Heart left ventricle (tissue), 16 donors: ENCODE results near the gene CD1D. TPM values are rescaled to one million over a fixed set of nuclear protein-coding genes. Genes with fewer than 3 reads are reported as not detected.

ENCODE experiments used
- ATAC-seq, 4 donors: fragments of 200-7000 bp; cut with Tn5 transposase; one replicate each; pipeline ENCODE4 v1.9.1; 2020 to 2022; ENCODE audit warnings: moderate library complexity in 4 of 4, mild to moderate bottlenecking in 3 of 4, moderate number of reproducible peaks in 1 of 4
- DNase-seq, 5 donors: peaks; one replicate each; pipeline ENCODE4 v3.0.0-alpha.2; 2020
- H3K27ac ChIP-seq, 12 donors: fragments of 200-600 bp; sonication (generic) in 4 of 12; one replicate each; pipeline versions ENCODE4 v1.5.0 to v1.8.0; 2016 to 2022; ENCODE audit warnings: mild to moderate bottlenecking in 2 of 12
- H3K27me3 ChIP-seq, 9 donors: fragments of 200-600 bp; sonication (generic) in 2 of 9; one replicate each; pipeline versions ENCODE4 v1.5.1 to v1.8.0; 2016 to 2022; ENCODE audit warnings: mild to moderate bottlenecking in 3 of 9
- H3K36me3 ChIP-seq, 9 donors: fragments of 200-600 bp; sonication (generic) in 2 of 9; one replicate each; pipeline versions ENCODE4 v1.5.0 to v1.8.0; 2018 to 2022; ENCODE audit warnings: mild to moderate bottlenecking in 2 of 9
- H3K4me1 ChIP-seq, 12 donors: fragments of 200-600 bp; sonication (generic) in 4 of 12; one replicate each; pipeline versions ENCODE4 v1.5.0 to v1.8.0; 2016 to 2022; ENCODE audit warnings: mild to moderate bottlenecking in 3 of 12
- H3K4me3 ChIP-seq, 12 donors: fragments of 200-600 bp; sonication (generic) in 4 of 12; one replicate each; pipeline versions ENCODE4 v1.5.0 to v1.8.0; 2017 to 2022; ENCODE audit warnings: mild to moderate bottlenecking in 9 of 12, moderate library complexity in 4 of 12
- H3K9me3 ChIP-seq, 12 donors: fragments of 200-600 bp; sonication (generic) in 4 of 12; one replicate each; pipeline versions ENCODE4 v1.5.0 to v1.8.0; 2016 to 2022; ENCODE audit warnings: mild to moderate bottlenecking in 1 of 12
- CTCF ChIP-seq, 12 donors: fragments of 200-600 bp; sonication (generic) in 4 of 12; IDR thresholded peaks; one replicate each; pipeline versions ENCODE4 v1.5.0 to v1.8.0; 2018 to 2022; ENCODE audit warnings: antibody characterized with exemption in 12 of 12, mild to moderate bottlenecking in 5 of 12
- POLR2A ChIP-seq, 2 donors: fragments of 450-650 bp; IDR thresholded peaks; one replicate each; pipeline ENCODE4 v1.6.1; 2017; ENCODE audit warnings: antibody characterized with exemption in 2 of 2, mild to moderate bottlenecking in 2 of 2, moderate library complexity in 2 of 2
- WGBS, 4 donors: extraction: QIAGEN DNeasy Blood & Tissue Kit in 2 of 4; methylation state at CpG; one replicate each; pipeline versions ENCODE4 v1.1.5 to v1.1.7; 2013 to 2018; 5-methylcytosine and 5-hydroxymethylcytosine counted together
- intact Hi-C, 10 donors: fragments of 100-400 bp; cut with DNase I; formaldehyde crosslinking; loops; one replicate each; pipeline versions ENCODE4 v1.11.1 to v1.14.2; 2022
- polyA plus RNA-seq, 2 donors: library from polyadenylated mRNA; stranded (reverse); fragments of 200-250 nt; gene quantifications; one replicate each; pipeline ENCODE4 v1.2.3, GENCODE V29; 2013
- total RNA-seq, 9 donors: library from RNA; depleted of rRNA in 2 of 9; stranded (reverse); fragments of >200 nt in 2 of 9; fragmentation: NEBNext Ultra II Directional in 3 of 9; extraction: Animal tissue kit (Norgen Biotek cat#: 25700) in 3 of 9; gene quantifications; one replicate each; pipeline versions ENCODE4 v1.1.0 to v1.2.4, GENCODE V29; 2016 to 2023
- donor health status: ischemic (EF 13 %, LVEDD 7.1; RV severe dilation, severe dysfunction).
- donor health status: healthy with polysubstance abuse.
- donor health status: DM: no; HTN: yes; CAD: no.
- donor health status: DM: no; HTN: no; CAD: no.
- donor health status: ischemic (EF 25% LVEDD 6.9; RV normal size, moderate dysfunction).
- donor health status: ischemic (EF 25% LVEDD 5.7; RV mildly dilated, moderate dysfunction).
- donor health status: healthy.
- donor health status: DM: yes; HTN: yes; CAD: no.
- donor health status: ischemic (EF 35%, LVEDD 5.7; RV mildly dilated, moderate dysfunction).
- donor health status: nonischemic (EF 11% LVEDD 7.7; RV severe dilation, severe dysfunction).
- donor health status: DM: yes; HTN: yes; CAD: no.
- donor health status: PGD.
- donor health status: ischemic (EF 29% LVEDD 5.4; RV normal size, mild dysfunction).
- donor health status: nonischemic (EF 23%, LVEDD 6.1; RV moderate dilation, normal function).

The CD1D gene
- total and polyA plus RNA-seq, 11 donors: 0.38 to 5.3 (median 2.0) TPM

GRCh38 chr1:158179301-158180041 is 1.2 kb upstream of the CD1D start:
- intact Hi-C loops: loop anchor here in 3 of 10 donors (2.0 to 5.0 kb wide), 3 partner anchors 32 to 35 kb away; no protein-coding TSS in a partner anchor
- DNase-seq (no peak), ATAC-seq (no peak)
- TF ChIP-seq POLR2A (IDR thresholded peaks at IDR 0.05) (no peak), CTCF (IDR thresholded peaks at IDR 0.05) (no peak)
- Histone ChIP-seq H3K4me3 (no peak overlapping the region), H3K9me3 (no peaks in the 10 kb centered on the region), H3K36me3 (no peaks in the 10 kb centered on the region), H3K4me1 (peaks cover 0 to 41% (median 17%) of the 10 kb centered on the region in 12 donors), H3K27me3 (peaks cover 0 to 9% (median 0%) of the 10 kb centered on the region in 9 donors), H3K27ac (peak overlapping the region in 1 of 12 donors; percentile 86)
- WGBS, 4 donors: 70 to 76% (median 73%) methylated on average over 4 of the region's 4 CpGs

GRCh38 chr1:158181577-158181922 is 855 bp downstream of the CD1D start:
- TF ChIP-seq CTCF (IDR thresholded peaks at IDR 0.05) (no peak), POLR2A (IDR thresholded peaks at IDR 0.05) (no peak)
- Histone ChIP-seq H3K36me3 (no peaks in the 10 kb centered on the region), H3K27ac (peak overlapping the region in 4 of 12 donors; percentile 36 to 86 (median 61)), H3K4me3 (peak overlapping the region; percentile 37 to 70 (median 66)), H3K27me3 (peaks cover 0 to 10% (median 0%) of the 10 kb centered on the region in 9 donors), H3K4me1 (peaks cover 0 to 54% (median 17%) of the 10 kb centered on the region in 12 donors), H3K9me3 (no peaks in the 10 kb centered on the region)
- ATAC-seq (no peak), DNase-seq (no peak)
- intact Hi-C loops: loop anchor here in 2 of 10 donors (2.0 to 5.0 kb wide), 2 partner anchors 34 to 35 kb away; no protein-coding TSS in a partner anchor
- WGBS, 4 donors: 17 to 26% (median 18%) methylated on average over 13 of the region's 13 CpGs

GRCh38 chr1:158185770-158186169 is 5.1 kb downstream of the CD1D start:
- TF ChIP-seq CTCF (IDR thresholded peaks at IDR 0.05) (no peak), POLR2A (IDR thresholded peaks at IDR 0.05) (no peak)
- no peaks in the 10 kb centered on the region for H3K9me3 ChIP-seq
- peaks cover 0 to 24% (median 0%) of the 10 kb centered on the region in 9 donors for H3K27me3 ChIP-seq
- peak overlapping the region in 1 of 12 donors; percentile 21 for H3K27ac ChIP-seq
- ATAC-seq: peak in 1 of 4 donors; percentile 44
- DNase-seq: no peak
- H3K36me3 ChIP-seq: no peaks in the 10 kb centered on the region
- peaks cover 0 to 31% (median 5%) of the 10 kb centered on the region in 12 donors for H3K4me1 ChIP-seq
- no peak overlapping the region for H3K4me3 ChIP-seq
- intact Hi-C loops: no loop called here
- WGBS, 4 donors: 85 to 98% (median 87%) methylated on average over 3 of the region's 3 CpGs

- no peak for TF ChIP-seq POLR2A (IDR thresholded peaks at IDR 0.05)
- TF ChIP-seq CTCF (IDR thresholded peaks at IDR 0.05): no peak
- WGBS, 4 donors: 79 to 84% (median 82%) methylated on average over 3 of the region's 3 CpGs
- H3K27me3 ChIP-seq: peaks cover 0 to 26% (median 0%) of the 10 kb centered on the region in 9 donors
- DNase-seq (no peak), ATAC-seq (no peak)
- peaks cover 0 to 27% (median 4%) of the 10 kb centered on the region in 12 donors for H3K4me1 ChIP-seq
- H3K9me3 ChIP-seq: no peaks in the 10 kb centered on the region
- H3K27ac ChIP-seq: peak overlapping the region in 1 of 12 donors; percentile 21
- no peak overlapping the region for H3K4me3 ChIP-seq
- intact Hi-C loops: no loop called here
- no peaks in the 10 kb centered on the region for H3K36me3 ChIP-seq
Measured at GRCh38 chr1:158186180-158186579, 5.5 kb downstream of the CD1D start.
